Pancreas (tissue), 10 donors: ENCODE measurements around the gene CASQ2. TPM values are rescaled to one million over a fixed set of nuclear protein-coding genes. Genes with fewer than 3 reads are reported as not detected.

Source experiments
- ATAC-seq, 4 donors: fragments of 200-7000 bp; cut with Tn5 transposase; one replicate each; pipeline versions ENCODE4 v1.8.0 to v1.9.1; 2020; ENCODE audit warnings: mild to moderate bottlenecking in 4 of 4, moderate library complexity in 4 of 4
- DNase-seq, 6 donors: peaks; one replicate each; pipeline ENCODE4 v3.0.0-alpha.2; 2020
- FAIRE-seq: peaks from 2 replicates; lab custom pipeline; 2012; peaks lifted over from hg19 to GRCh38; lab: Jason Lieb, UNC
- H3K27ac ChIP-seq, 4 donors: fragments of 200-600 bp; sonication (generic); 1 replicate in 3 of 4; 2 replicates in 1 of 4; pipeline versions ENCODE4 v1.5.0 to v1.8.0; 2020
- H3K27me3 ChIP-seq, 4 donors: fragments of 200-600 bp; one replicate each; pipeline ENCODE4 v1.8.0; 2021
- H3K36me3 ChIP-seq, 3 donors: fragments of 200-600 bp; sonication (generic) in 1 of 3; one replicate each; pipeline versions ENCODE4 v1.5.0 to v1.8.0; 2020 to 2021
- H3K4me1 ChIP-seq, 3 donors: fragments of 200-600 bp; one replicate each; pipeline ENCODE4 v1.8.0; 2021
- H3K4me3 ChIP-seq, 4 donors: fragments of 200-600 bp; sonication (generic) in 2 of 4; one replicate each; pipeline versions ENCODE4 v1.5.0 to v1.8.0; 2020 to 2021
- H3K9me3 ChIP-seq, 4 donors: fragments of 200-600 bp; one replicate each; pipeline ENCODE4 v1.8.0; 2021
- CTCF ChIP-seq, 4 donors: fragments of 200-600 bp; sonication (generic) in 3 of 4; IDR thresholded peaks; one replicate each; pipeline versions ENCODE4 v1.5.0 to v1.8.0; 2021; ENCODE audit warnings: antibody characterized with exemption in 4 of 4
- WGBS, 2 donors: extraction: QIAGEN DNeasy Blood & Tissue Kit; methylation state at CpG; one replicate each; pipeline ENCODE4 v1.1.7; 2013; 5-methylcytosine and 5-hydroxymethylcytosine counted together
- intact Hi-C, 3 donors: fragments of 100-400 bp; cut with DNase I; formaldehyde crosslinking; loops; one replicate each; pipeline versions ENCODE4 v1.11.1 to v1.14.2; 2022
- polyA plus RNA-seq, 2 donors: library from polyadenylated mRNA; stranded (reverse); fragments of 200-250 nt; gene quantifications; one replicate each; pipeline ENCODE4 v1.2.3, GENCODE V29; 2013
- total RNA-seq, 6 donors: library from RNA; stranded (reverse); fragmentation: NEBNext Ultra II Directional in 4 of 6; extraction: Animal tissue kit (Norgen Biotek cat#: 25700) in 4 of 6; gene quantifications; one replicate each; pipeline versions ENCODE4 v1.2.1 to v1.2.4, GENCODE V29; 2021 to 2023
- donor health status: healthy with polysubstance abuse.
- donor health status: DM: no; HTN: no; CAD: no; lungs with moderate emphysema.
- donor health status: DM: no; HTN: no; CAD: no.
- donor health status: control.
- donor health status: control.
- donor health status: Bipolar disorder and iron deficiency.
- donor health status: DM: yes; HTN: yes; CAD: no.
- donor health status: DM: no; HTN: no; CAD: no.
- donor health status: DM: no; HTN: no; CAD: no.
- donor health status: DM: yes; HTN: yes; CAD: no.

The CASQ2 gene
- total and polyA plus RNA-seq, 8 donors: 0.09 to 1.2 (median 0.34) TPM; not detected in 1

- intact Hi-C loops: no loop called here
- TF ChIP-seq CTCF (IDR thresholded peaks at IDR 0.05): no peak
- WGBS, 2 donors: 46 to 71% methylated on average over 5 of the region's 5 CpGs
- FAIRE-seq (no peak), ATAC-seq (no peak), DNase-seq (no peak)
- H3K4me1 ChIP-seq: no peaks in the 10 kb centered on the region
- no peak overlapping the region for H3K4me3 ChIP-seq
- H3K27ac ChIP-seq: no peak overlapping the region
- no peaks in the 10 kb centered on the region for H3K27me3 ChIP-seq
- H3K36me3 ChIP-seq: no peaks in the 10 kb centered on the region
- no peaks in the 10 kb centered on the region for H3K9me3 ChIP-seq
Observed at GRCh38 chr1:115746021-115746690, 22.4 kb downstream of the CASQ2 start.

GRCh38 chr1:115744646-115745275, 23.8 kb downstream of the CASQ2 start:
- no peak for FAIRE-seq
- Histone ChIP-seq H3K4me3 (no peak overlapping the region), H3K4me1 (no peaks in the 10 kb centered on the region), H3K27ac (no peak overlapping the region), H3K9me3 (no peaks in the 10 kb centered on the region), H3K27me3 (no peaks in the 10 kb centered on the region), H3K36me3 (no peaks in the 10 kb centered on the region)
- ATAC-seq: no peak
- WGBS, 2 donors: 75 to 79% methylated on average over 3 of the region's 3 CpGs
- DNase-seq: no peak
- intact Hi-C loops: no loop called here
- no peak for TF ChIP-seq CTCF (IDR thresholded peaks at IDR 0.05)

- no peaks in the 10 kb centered on the region for H3K9me3 ChIP-seq
- no peak for FAIRE-seq
- intact Hi-C loops: no loop called here
- TF ChIP-seq CTCF (IDR thresholded peaks at IDR 0.05): no peak
- WGBS, 2 donors: 56 to 73% methylated on average over 1 of the region's 1 CpG
- H3K36me3 ChIP-seq: no peaks in the 10 kb centered on the region
- no peak overlapping the region for H3K27ac ChIP-seq
- no peak overlapping the region for H3K4me3 ChIP-seq
- DNase-seq: no peak
- no peaks in the 10 kb centered on the region for H3K4me1 ChIP-seq
- no peak for ATAC-seq
- no peaks in the 10 kb centered on the region for H3K27me3 ChIP-seq
Observed at GRCh38 chr1:115740811-115741210, 27.7 kb downstream of the CASQ2 start.

- TF ChIP-seq CTCF (IDR thresholded peaks at IDR 0.05): no peak
- no peak overlapping the region for H3K27ac ChIP-seq
- H3K27me3 ChIP-seq: no peaks in the 10 kb centered on the region
- WGBS, 2 donors: 57 to 63% methylated on average over 4 of the region's 4 CpGs
- no peak overlapping the region for H3K4me3 ChIP-seq
- DNase-seq (no peak), FAIRE-seq (no peak), ATAC-seq (peak in 1 of 4 donors; percentile 36)
- H3K9me3 ChIP-seq: no peaks in the 10 kb centered on the region
- intact Hi-C loops: no loop called here
- H3K36me3 ChIP-seq: no peaks in the 10 kb centered on the region
- H3K4me1 ChIP-seq: no peaks in the 10 kb centered on the region
Observed at GRCh38 chr1:115732316-115732715, 36.2 kb downstream of the CASQ2 start.

GRCh38 chr1:115729756-115730155, 38.8 kb downstream of the CASQ2 start:
- no peaks in the 10 kb centered on the region for H3K36me3 ChIP-seq
- no peak for TF ChIP-seq CTCF (IDR thresholded peaks at IDR 0.05)
- WGBS, 2 donors: 77 to 86% methylated on average over 4 of the region's 4 CpGs
- H3K27me3 ChIP-seq: no peaks in the 10 kb centered on the region
- intact Hi-C loops: no loop called here
- H3K4me3 ChIP-seq: no peak overlapping the region
- ATAC-seq: no peak
- no peak for FAIRE-seq
- H3K27ac ChIP-seq: no peak overlapping the region
- no peak for DNase-seq
- no peaks in the 10 kb centered on the region for H3K4me1 ChIP-seq
- no peaks in the 10 kb centered on the region for H3K9me3 ChIP-seq
